WTC11 (cell line): ENCODE results near the gene ZNF407. TPM values are rescaled to one million over a fixed set of nuclear protein-coding genes. Genes with fewer than 3 reads are reported as not detected.
A peak's percentile ranks its signal among the peaks of the same experiment; 100 is the strongest.

Experiments
- ATAC-seq: fragments of 200-7000 bp; cut with Tn5 transposase; 2 replicates; pipeline ENCODE4 v1.10.0; 2021; ENCODE audit warnings: mild to moderate bottlenecking, moderate library complexity
- CTCF ChIA-PET: fragments of 300-600 bp; sonication (Branson Sonifier 250); formaldehyde crosslinking; loops from one replicate; lab custom pipeline; 2021; ENCODE audit warnings: antibody characterized with exemption; lab: Charles Lee
- POLR2A ChIA-PET: fragments of 350-600 bp; sonication (Branson Sonifier 250); formaldehyde crosslinking; loops from one replicate; lab custom pipeline; 2021; ENCODE audit warnings: antibody characterized with exemption; lab: Charles Lee
- DNase-seq: peaks from one replicate; pipeline ENCODE4 v3.0.0; 2021; ENCODE audit warnings: low spot score
- H3K27ac Mint-ChIP-seq: 2 replicates; pipeline ENCODE4 v1.8.0; 2021; ENCODE audit warnings: mixed read lengths
- H3K27me3 Mint-ChIP-seq: 2 replicates; pipeline ENCODE4 v1.8.0; 2021; ENCODE audit warnings: low read depth, mild to moderate bottlenecking, moderate library complexity, mixed read lengths
- H3K36me3 Mint-ChIP-seq: 2 replicates; pipeline ENCODE4 v1.8.0; 2021; ENCODE audit warnings: mixed read lengths
- H3K4me1 Mint-ChIP-seq: 2 replicates; pipeline ENCODE4 v1.8.0; 2022; ENCODE audit warnings: mixed read lengths
- H3K4me3 Mint-ChIP-seq: 2 replicates; pipeline ENCODE4 v1.8.0; 2021; ENCODE audit warnings: mild to moderate bottlenecking, moderate library complexity, mixed read lengths
- H3K9me3 Mint-ChIP-seq: 2 replicates; pipeline ENCODE4 v1.8.0; 2021; ENCODE audit warnings: mixed read lengths
- ATF3 ChIP-seq: sonication (generic); formaldehyde crosslinking; conservative IDR thresholded peaks from 2 replicates; pipeline ENCODE4 v1.8.1; 2022; ENCODE audit warnings: mild to moderate bottlenecking, missing genetic modification reagents
- ETV6 ChIP-seq: sonication (generic); formaldehyde crosslinking; IDR thresholded peaks from 2 replicates; pipeline ENCODE4 v1.8.1; 2022; ENCODE audit warnings: mild to moderate bottlenecking, missing genetic modification reagents
- FOXJ3 ChIP-seq: sonication (generic); formaldehyde crosslinking; IDR thresholded peaks from 2 replicates; pipeline ENCODE4 v1.9.0; 2021; ENCODE audit warnings: missing genetic modification reagents, mild to moderate bottlenecking, borderline replicate concordance
- FOXP1 ChIP-seq: sonication (generic); formaldehyde crosslinking; IDR thresholded peaks from 2 replicates; pipeline ENCODE4 v1.8.0; 2022; ENCODE audit warnings: missing genetic modification reagents, mild to moderate bottlenecking, moderate library complexity, borderline replicate concordance
- HMGXB4 ChIP-seq: sonication (generic); formaldehyde crosslinking; IDR thresholded peaks from 2 replicates; pipeline ENCODE4 v1.8.1; 2023; ENCODE audit warnings: mild to moderate bottlenecking, moderate library complexity, missing genetic modification reagents
- MAX ChIP-seq: sonication (generic); formaldehyde crosslinking; IDR thresholded peaks from 2 replicates; pipeline ENCODE4 v1.8.0; 2022; ENCODE audit warnings: mild to moderate bottlenecking, missing genetic modification reagents
- SP1 ChIP-seq: sonication (generic); formaldehyde crosslinking; conservative IDR thresholded peaks from 2 replicates; pipeline ENCODE4 v1.8.1; 2022; ENCODE audit warnings: missing genetic modification reagents
- STAT6 ChIP-seq: sonication (generic); formaldehyde crosslinking; conservative IDR thresholded peaks from 2 replicates; pipeline ENCODE4 v1.8.1; 2023; ENCODE audit warnings: mild to moderate bottlenecking, low read depth, missing genetic modification reagents, moderate library complexity
- TP53 ChIP-seq: sonication (generic); formaldehyde crosslinking; IDR thresholded peaks from 2 replicates; pipeline ENCODE4 v1.8.1; 2023; ENCODE audit warnings: mild to moderate bottlenecking, missing genetic modification reagents
- USF2 ChIP-seq: sonication (generic); formaldehyde crosslinking; IDR thresholded peaks from 2 replicates; pipeline ENCODE4 v1.8.1; 2023; ENCODE audit warnings: mild to moderate bottlenecking, missing genetic modification reagents, moderate library complexity
- ZBTB43 ChIP-seq: sonication (generic); formaldehyde crosslinking; IDR thresholded peaks from 2 replicates; pipeline ENCODE4 v1.8.1; 2023; ENCODE audit warnings: mild to moderate bottlenecking, missing genetic modification reagents
- ZNF219 ChIP-seq: sonication (generic); formaldehyde crosslinking; IDR thresholded peaks from 2 replicates; pipeline ENCODE4 v1.8.0; 2023; ENCODE audit warnings: missing genetic modification reagents, mild to moderate bottlenecking, borderline replicate concordance
- ZNF425 ChIP-seq: fragments of 250-450 bp; sonication (Bioruptor Pico); conservative IDR thresholded peaks from 2 replicates; pipeline ENCODE4 v1.9.0; 2021; ENCODE audit warnings: mild to moderate bottlenecking
- ZNF532 ChIP-seq: fragments of 250-450 bp; sonication (Bioruptor Pico); IDR thresholded peaks from 2 replicates; pipeline ENCODE4 v1.9.0; 2021; ENCODE audit warnings: mild to moderate bottlenecking, borderline replicate concordance
- total RNA-seq: library from RNA; stranded (reverse); gene quantifications from 3 replicates; pipeline ENCODE4 v1.2.3, GENCODE V29; 2021

ZNF407 gene
- total RNA-seq, 1 experiment from 2014 or later = 6.5 TPM

GRCh38 chr18:74906184-74906583 lies 308.5 kb downstream of the ZNF407 start (continued):
- TF ChIP-seq ATF3 (CRISPR knock-in tag) (no peak), SP1 (CRISPR knock-in tag) (no peak), STAT6 (CRISPR knock-in tag) (no peak)
- TF ChIP-seq, all 79 proteins: peak for 0

GRCh38 chr18:74914052-74914591 lies 316.5 kb downstream of the ZNF407 start:
- H3K27ac Mint-ChIP-seq = peak overlapping the region; percentile 15; the same call in 1 of the 2 replicates
- H3K4me3 Mint-ChIP-seq = no peak overlapping the region

GRCh38 chr18:74914648-74915047 lies 317.0 kb downstream of the ZNF407 start:
- Mint-ChIP-seq H3K9me3 (no peaks in the 10 kb centered on the region), H3K27ac (no peak overlapping the region)
- no peak for ATAC-seq

More at GRCh38 chr18:74914052-74914591, 316.5 kb downstream of the ZNF407 start:
- H3K27me3 Mint-ChIP-seq = no peaks in the 10 kb centered on the region
- ChIA-PET CTCF (no interaction called here), POLR2A (no interaction called here)
- DNase-seq (no peak), ATAC-seq (peak; percentile 68)
- no peaks in the 10 kb centered on the region for H3K36me3 Mint-ChIP-seq
- H3K4me1 Mint-ChIP-seq = peaks cover 14% of the 10 kb centered on the region
- TF ChIP-seq HMGXB4 (CRISPR knock-in tag) = no peak
- peak; percentile 36 for TF ChIP-seq USF2 (CRISPR knock-in tag)
- no peaks in the 10 kb centered on the region for H3K9me3 Mint-ChIP-seq

More at GRCh38 chr18:74914648-74915047, 317.0 kb downstream of the ZNF407 start:
- Mint-ChIP-seq H3K27me3 (no peaks in the 10 kb centered on the region), H3K36me3 (no peaks in the 10 kb centered on the region), H3K4me1 (peaks cover 20% of the 10 kb centered on the region), H3K4me3 (no peak overlapping the region)
- ChIA-PET POLR2A (interaction anchor here (0.6 kb wide), 1 partner anchor 108 kb away, joined by 3 read pairs; no protein-coding TSS in a partner anchor), CTCF (no interaction called here)
- TF ChIP-seq MAX (CRISPR knock-in tag) (no peak), ZNF219 (CRISPR knock-in tag) (no peak), ZNF425 (no peak), FOXP1 (CRISPR knock-in tag) (no peak), FOXJ3 (no peak), ETV6 (CRISPR knock-in tag) (no peak), TP53 (CRISPR knock-in tag) (no peak), ZBTB43 (CRISPR knock-in tag) (no peak), ZNF532 (no peak)
- no peak for DNase-seq
